Lower leg skin (tissue), 4 donors: ENCODE measurements around the gene IGFN1. TPM values are rescaled to one million over a fixed set of nuclear protein-coding genes. Genes with fewer than 3 reads are reported as not detected.
"Not testable (repeated sequence)": the region's sequence is repeated elsewhere in the genome, so short reads cannot be mapped to it uniquely, and the experiment has no call there.

Source experiments
- DNase-seq, 2 donors: peaks; one replicate each; pipeline ENCODE4 v3.0.0-alpha.2; 2019; ENCODE audit warnings: low spot score in 2 of 2
- H3K4me3 ChIP-seq: fragments of 200-600 bp; sonication (generic); 2 replicates; pipeline ENCODE4 v1.5.1; 2017; ENCODE audit warnings: mild to moderate bottlenecking, low read depth; ENCODE audit not compliant: poor library complexity, severe bottlenecking
- CTCF ChIP-seq, 3 donors: fragments of 450-650 bp; IDR thresholded peaks; one replicate each; pipeline ENCODE4 v1.5.1; 2016; ENCODE audit warnings: antibody characterized with exemption in 3 of 3, mild to moderate bottlenecking in 3 of 3, moderate library complexity in 2 of 3
- POLR2A ChIP-seq, 2 donors: fragments of 450-650 bp; IDR thresholded peaks; one replicate each; pipeline ENCODE4 v1.6.1; 2016 to 2017; ENCODE audit warnings: antibody characterized with exemption in 2 of 2, mild to moderate bottlenecking in 1 of 2, moderate library complexity in 1 of 2
- WGBS, 2 donors: methylation state at CpG; one replicate each; pipeline ENCODE4 v1.1.5; 2018; 5-methylcytosine and 5-hydroxymethylcytosine counted together
- intact Hi-C: fragments of 100-400 bp; cut with DNase I; formaldehyde crosslinking; loops from one replicate; pipeline ENCODE4 v1.15.0; 2023; ENCODE audit warnings: low total_unique reads
- total RNA-seq, 4 donors: library from RNA; depleted of rRNA; stranded (reverse); fragments of >200 nt; gene quantifications; one replicate each; pipeline ENCODE4 v1.1.0, GENCODE V29; 2016

The IGFN1 gene
- total RNA-seq, 4 donors from 2014 or later = 0.32 TPM; not detected in 3

DNA sequence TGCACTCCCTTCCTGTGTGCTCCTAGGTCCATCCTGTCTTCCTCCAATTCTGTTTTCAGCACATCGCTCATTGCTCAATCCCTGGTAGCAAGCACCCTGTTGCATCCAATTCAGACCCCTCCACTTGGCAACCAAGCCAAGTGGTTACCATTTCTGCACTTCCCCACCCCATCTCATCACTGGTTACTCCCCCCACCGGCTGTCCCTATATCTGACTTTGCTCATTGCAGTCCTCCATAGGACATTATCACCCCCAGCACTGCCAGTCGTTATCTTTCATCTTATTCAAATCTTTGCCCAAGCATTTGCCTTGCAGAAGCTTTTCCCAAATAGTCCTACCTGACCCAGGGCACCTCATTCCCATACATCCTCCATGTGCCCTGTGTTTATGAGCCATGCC, 34.3 kb upstream of the IGFN1 start:
- intact Hi-C loops = no loop called here
- H3K4me3 ChIP-seq = no peak overlapping the region
- peak in 1 of 2 donors; percentile 60 for DNase-seq
- 88 to 89% methylated on average over 3 of the region's 3 CpGs for WGBS, 2 donors
- TF ChIP-seq POLR2A (IDR thresholded peaks at IDR 0.05) (no peak), CTCF (IDR thresholded peaks at IDR 0.05) (no peak)

DNA sequence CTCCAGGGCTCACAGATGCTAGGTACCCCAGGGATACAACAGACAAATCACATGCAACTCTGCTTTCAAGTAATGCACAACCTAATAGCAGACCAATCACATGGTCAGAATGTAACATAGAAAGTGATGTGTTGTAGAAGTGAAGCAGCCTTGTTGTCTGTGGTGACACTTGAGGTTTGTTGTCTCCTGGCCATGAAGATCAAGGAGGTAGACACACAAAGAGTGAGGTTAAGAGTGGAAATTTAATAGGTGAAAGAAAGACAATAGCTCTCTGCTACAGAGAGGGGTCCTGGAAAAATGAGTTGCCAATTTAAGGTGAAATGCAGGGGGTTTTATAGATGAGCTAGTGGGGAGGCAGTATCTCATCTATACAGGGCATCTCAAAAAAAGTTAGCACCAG, 33.8 kb upstream of the IGFN1 start:
- DNase-seq = peak in 1 of 2 donors; percentile 0
- no peak for TF ChIP-seq CTCF (IDR thresholded peaks at IDR 0.05)
- TF ChIP-seq POLR2A (IDR thresholded peaks at IDR 0.05) = no peak
- intact Hi-C loops = no loop called here
- H3K4me3 ChIP-seq = no peak overlapping the region

DNA sequence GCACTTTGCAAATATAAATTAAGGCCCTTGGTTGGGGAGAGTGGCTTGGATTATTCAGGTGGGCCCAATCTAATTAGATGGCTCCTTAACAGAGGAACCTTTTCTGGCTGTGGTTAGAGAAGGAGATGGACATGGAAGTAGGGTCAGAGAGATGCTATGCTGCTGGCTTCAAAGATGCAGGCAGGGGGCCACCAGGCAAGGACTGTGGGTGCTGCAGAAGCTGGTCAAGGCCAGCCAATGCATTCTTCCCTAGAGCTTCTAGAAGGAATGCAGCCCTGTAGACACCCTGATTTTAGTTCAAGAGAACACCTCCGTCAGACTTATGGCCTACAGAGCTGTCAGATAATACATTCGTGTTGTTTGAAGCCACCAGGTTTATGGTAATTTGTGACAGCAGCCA, 32.7 kb upstream of the IGFN1 start:
- TF ChIP-seq POLR2A (IDR thresholded peaks at IDR 0.05) (no peak), CTCF (IDR thresholded peaks at IDR 0.05) (no peak)
- WGBS, 2 donors = 88 to 89% methylated on average over 2 of the region's 2 CpGs
- H3K4me3 ChIP-seq = no peak overlapping the region
- intact Hi-C loops = no loop called here
- DNase-seq = peak in 1 of 2 donors; percentile 31

- intact Hi-C loops, H3K4me3 ChIP-seq: not testable (repeated sequence)
- 84 to 93% methylated on average over 8 of the region's 8 CpGs for WGBS, 2 donors
- peak in 1 of 2 donors; percentile 63 for DNase-seq
These were observed 27.6 kb upstream of the IGFN1 start for GRCh38 chr1:201163036-201163435.

DNA sequence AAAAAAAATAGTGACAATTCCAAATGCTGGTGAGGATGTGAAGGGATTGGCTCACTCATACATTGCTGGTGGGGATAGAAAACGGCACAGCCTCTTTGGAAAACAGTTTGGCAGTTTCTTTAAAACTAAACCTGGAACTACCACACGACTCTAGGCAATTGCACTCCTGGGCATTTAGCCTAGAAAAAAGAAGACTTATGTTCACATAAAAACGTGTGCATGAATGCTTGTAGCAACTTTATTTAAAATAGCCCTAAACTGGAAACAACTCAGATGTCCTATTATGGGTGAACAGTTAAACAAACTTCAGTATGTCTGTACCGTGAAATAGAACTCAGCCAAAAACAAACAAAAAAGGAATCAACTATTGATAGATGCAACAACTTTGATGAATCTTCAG, 26.9 kb upstream of the IGFN1 start:
- WGBS, 2 donors = 27 to 28% methylated on average over 4 of the region's 4 CpGs

DNA sequence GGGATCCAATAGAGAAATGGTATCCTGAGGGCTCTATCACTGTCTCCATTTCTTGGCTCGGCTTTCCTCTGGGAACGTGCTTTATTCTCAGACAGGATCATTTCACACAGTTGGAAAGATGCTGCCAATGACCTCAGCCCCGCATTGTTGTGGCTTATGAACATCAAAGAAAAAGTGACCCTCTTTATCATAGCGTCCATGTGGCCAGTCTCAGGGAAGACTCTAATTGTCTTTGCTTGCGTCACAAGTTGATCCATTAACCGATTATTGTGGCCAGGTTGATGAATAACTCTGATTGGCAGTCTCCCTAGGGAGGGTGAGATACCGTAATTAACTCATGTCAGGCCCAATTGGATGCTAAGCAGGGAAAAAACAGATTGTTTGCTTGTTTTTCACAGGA, 26.0 kb upstream of the IGFN1 start:
- 66 to 76% methylated on average over 7 of the region's 7 CpGs for WGBS, 2 donors
- no peak overlapping the region for H3K4me3 ChIP-seq
- TF ChIP-seq POLR2A (IDR thresholded peaks at IDR 0.05) (no peak), CTCF (IDR thresholded peaks at IDR 0.05) (no peak)
- intact Hi-C loops = no loop called here
- peak in 1 of 2 donors; percentile 12 for DNase-seq

More for the DNA sequence above, 26.9 kb upstream of the IGFN1 start:
- intact Hi-C loops = no loop called here
- no peak for DNase-seq
- no peak overlapping the region for H3K4me3 ChIP-seq
- TF ChIP-seq POLR2A (IDR thresholded peaks at IDR 0.05) = no peak
- TF ChIP-seq CTCF (IDR thresholded peaks at IDR 0.05) = no peak
